GM18867 (cell line): ENCODE measurements around the gene CSNK1D.

Source experiments
- ATAC-seq: cut with Tn5 transposase; IDR thresholded peaks from one replicate; pipeline ENCODE4 v1.9.1; 2021; ENCODE audit warnings: mild to moderate bottlenecking, moderate library complexity; ENCODE audit not compliant: unreplicated experiment

Gene CSNK1D

GRCh38 chr17:82311971-82312370 is 38.5 kb upstream of the CSNK1D start:
- ATAC-seq, result no peak

DNA sequence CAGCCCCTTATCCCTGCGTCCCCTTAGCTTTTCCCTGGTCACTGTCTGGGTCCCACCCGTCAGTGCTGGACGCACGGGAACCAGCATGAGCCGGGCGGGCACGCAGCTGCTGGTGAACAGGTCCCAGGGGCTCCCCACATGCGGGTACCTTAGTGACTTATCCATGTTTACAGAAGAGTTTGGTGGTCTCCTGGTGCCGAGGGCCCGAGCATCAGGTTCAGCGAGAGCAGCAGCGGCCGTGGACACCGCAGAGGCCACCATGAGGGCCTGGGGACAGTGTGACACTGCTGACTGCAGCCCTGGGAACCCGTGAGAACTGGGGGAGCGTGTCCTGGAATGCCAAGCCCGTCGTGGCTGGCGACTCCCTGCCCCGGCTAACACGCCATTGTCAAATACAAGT is 37.4 kb upstream of the CSNK1D start:
- ATAC-seq, result no peak

GRCh38 chr17:82309656-82310570 is 36.4 kb upstream of the CSNK1D start:
- ATAC-seq, result no peak

- no peak for ATAC-seq
These were observed 32.3 kb upstream of the CSNK1D start for GRCh38 chr17:82305727-82306300.

- ATAC-seq, result no peak
These were observed 31.6 kb upstream of the CSNK1D start for GRCh38 chr17:82304826-82305726.

- no peak for ATAC-seq
These were observed 30.7 kb upstream of the CSNK1D start for GRCh38 chr17:82303944-82304808.

GRCh38 chr17:82302991-82303943 is 29.8 kb upstream of the CSNK1D start:
- ATAC-seq, result no peak

- ATAC-seq, result no peak
These were observed 29.1 kb upstream of the CSNK1D start for GRCh38 chr17:82302568-82302963.

- ATAC-seq, result no peak
These were observed 28.5 kb upstream of the CSNK1D start for GRCh38 chr17:82301916-82302567.

DNA sequence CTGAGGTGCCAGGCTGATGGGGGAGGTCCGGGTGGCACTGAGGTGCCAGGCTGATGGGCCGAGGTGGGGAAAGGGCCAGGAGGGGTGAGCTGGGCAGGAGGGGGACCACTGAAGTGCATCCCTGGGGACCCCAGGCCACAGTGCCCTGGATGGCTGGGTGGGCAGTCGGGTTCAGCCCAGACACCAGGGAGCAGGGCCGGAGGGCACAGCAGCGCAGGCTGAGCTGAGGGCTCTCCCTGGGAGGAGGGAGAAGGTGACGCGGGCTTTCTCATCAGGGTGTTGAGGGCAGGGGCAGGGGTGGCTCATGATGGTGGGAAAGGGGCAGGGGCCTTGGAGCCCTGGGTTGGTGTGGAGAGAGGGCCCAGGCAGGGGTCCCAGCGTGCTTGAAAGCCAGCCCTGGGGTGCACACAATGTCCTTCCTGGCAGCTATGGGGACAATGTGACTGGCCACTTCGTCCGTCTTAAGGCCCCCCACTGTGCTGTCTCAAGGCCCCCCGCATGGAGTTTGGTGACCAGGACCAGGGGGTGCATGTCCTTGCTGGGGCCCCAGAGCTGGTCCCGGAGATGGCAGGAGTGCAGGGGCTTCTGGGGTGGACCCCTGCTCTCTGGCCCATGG is 27.9 kb upstream of the CSNK1D start:
- ATAC-seq, result no peak

DNA sequence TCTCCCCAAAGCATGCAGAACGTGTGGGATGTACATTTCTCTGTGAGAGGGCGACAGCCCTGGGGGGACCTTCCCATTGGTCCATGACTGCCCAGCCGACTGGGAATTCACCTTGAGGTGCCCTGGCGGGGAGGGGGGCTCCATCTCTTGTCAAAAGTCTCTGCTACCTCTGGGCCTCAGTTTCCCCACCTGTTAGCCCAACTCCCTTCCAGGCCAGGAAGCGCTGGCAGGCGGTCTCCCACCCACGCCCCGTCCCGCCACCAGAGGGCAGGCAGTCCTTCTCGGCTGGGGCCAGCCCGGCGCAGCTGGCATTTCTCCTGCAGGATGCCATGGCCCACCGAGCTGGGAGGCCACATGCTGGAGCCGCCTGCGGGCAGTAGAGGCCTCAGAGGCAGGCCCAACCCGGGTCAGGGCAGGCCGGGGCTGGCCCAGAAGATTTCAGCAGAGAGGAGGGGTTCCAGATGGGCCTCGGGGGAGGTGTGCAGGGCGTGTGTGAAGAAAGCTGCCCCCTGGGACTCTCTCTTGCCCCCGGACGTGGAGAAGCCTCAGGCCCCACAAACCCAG is 27.3 kb upstream of the CSNK1D start:
- ATAC-seq, result no peak

- ATAC-seq, result no peak
These were observed 26.7 kb upstream of the CSNK1D start for GRCh38 chr17:82300228-82300627.

DNA sequence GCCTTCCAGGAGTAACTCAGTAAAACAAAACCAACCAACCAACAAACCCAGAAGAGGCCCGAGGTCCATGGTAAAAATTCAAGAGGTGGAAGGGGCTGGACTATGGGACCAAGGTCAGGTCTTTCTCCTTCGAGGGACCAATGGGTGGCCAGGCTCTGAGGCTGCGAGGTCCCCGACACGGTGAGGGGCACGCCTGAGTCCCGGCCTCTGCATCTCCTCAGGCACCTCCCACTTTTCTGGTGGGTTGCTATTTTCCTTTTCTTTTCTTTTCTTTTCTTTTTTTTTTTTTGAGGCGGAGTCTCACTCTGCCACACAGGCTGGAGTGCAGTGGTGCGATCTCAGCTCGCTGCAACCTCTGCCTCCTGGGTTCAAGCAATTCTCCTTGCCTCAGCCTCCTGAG is 26.0 kb upstream of the CSNK1D start:
- no peak for ATAC-seq

DNA sequence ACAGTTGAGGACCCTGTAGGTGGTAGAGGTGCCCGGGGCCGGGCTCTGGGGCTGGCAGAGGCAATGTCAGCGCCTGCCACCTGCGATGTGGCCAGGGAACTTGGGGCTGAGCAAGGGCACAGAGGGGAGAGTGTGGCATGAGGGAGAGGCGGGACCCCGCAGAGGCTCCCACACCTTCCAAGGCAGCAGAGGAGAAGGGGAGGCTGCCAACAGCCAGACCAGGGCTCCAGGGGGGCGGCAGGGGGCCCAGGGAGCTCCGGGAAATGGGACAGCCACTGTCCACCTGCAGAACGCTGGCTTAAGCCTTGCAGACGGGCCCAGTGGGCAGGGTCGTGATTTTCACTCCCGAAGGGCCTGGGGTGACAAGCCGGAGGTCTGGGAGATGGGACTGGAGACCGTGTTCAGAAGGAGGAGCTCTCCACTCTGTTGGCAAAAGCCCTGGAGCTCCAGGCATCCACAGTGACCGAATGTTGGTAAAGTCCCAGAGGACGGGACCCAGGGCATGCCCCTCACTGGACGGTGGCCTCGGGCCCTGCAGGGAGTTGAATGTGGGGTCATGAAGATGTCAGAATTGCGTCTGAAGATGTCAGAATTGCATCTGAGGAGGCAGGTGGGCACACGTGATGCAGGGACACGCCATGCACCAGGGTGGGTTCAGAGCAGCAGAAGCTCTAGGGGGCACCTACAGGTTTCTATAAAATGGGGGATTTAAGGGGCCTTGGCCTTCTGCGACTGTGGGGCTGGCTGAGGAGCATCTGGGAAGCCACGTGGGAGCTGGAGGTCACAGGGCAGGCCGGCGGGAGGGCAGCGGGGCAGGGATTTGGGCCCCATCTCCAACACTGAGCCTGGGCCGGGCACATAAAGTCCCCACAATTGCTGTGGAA is 25.3 kb upstream of the CSNK1D start:
- no peak for ATAC-seq

DNA sequence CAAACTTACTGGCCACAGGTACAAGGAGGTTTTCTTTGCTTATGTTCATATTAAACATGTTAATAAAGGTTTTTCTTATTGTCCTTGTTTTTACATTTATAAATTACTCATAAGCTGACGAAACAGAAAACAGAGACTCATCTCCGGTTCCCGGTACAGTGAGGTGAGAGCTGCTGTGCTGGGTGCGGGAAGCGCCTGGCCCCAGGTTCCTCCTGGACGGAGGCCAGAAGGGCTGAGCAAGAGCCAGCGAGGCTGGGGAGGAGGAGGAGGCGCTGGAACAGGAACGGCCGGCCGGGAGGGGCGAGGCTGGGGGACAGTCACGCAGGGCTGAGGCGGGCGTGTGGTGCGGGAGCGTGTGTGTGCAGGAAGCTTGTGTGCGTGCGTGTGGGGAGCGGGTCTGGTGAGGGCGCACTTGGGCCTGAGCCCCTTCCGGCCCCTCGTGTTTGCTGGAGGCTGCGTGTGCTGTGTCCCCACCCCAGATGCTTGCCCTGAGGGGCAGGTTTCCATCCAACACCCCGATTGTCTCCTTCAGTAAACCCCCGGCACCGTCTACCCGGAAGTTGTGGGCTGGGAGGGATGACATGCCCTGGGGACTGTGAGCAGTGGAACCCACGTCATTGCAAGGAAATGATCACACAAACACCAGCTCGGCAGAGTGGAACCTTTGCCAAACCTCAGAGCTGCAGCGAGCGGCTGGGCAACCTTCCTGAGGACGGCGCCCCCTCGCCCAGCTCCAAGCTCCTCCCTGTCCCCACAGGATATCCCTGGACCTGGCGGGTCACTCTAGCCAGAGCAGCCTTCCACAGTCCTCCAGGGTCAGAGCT is 24.4 kb upstream of the CSNK1D start:
- ATAC-seq, result peak; percentile 63

- ATAC-seq, result peak; percentile 28
These were observed 23.8 kb upstream of the CSNK1D start for GRCh38 chr17:82297280-82297713.
